GM19239 (cell line): ENCODE results near the gene DLG2.
"Not testable (repeated sequence)": the region's sequence is repeated elsewhere in the genome, so short reads cannot be mapped to it uniquely, and the experiment has no call there.

Experiments used
- DNase-seq: peaks from one replicate; pipeline ENCODE4 v3.0.0; 2011; ENCODE audit warnings: low spot score; ENCODE audit not compliant: insufficient read length
- FAIRE-seq: peaks from 2 replicates; lab custom pipeline; 2011; peaks lifted over from hg19 to GRCh38; lab: Jason Lieb, UNC

The DLG2 gene

DNA sequence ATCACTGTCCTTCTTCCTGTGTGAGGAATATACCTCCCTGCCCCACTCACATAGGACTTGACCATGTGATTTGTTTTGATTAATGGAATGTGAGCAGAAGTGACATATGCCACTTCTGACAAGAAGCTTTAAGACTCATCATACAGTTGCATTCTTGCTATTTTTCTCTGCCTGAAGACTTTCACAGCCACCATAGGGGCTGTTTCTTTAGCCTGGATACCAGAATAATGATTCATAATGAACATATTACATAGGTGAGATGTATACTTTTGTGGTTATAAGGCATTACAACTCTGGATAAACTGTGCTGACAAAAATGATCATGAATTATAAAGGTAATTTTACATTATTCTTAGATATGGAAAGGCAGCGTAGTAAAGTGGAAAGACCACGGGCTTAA, 798.0 kb downstream of the DLG2 start:
- DNase-seq (no peak), FAIRE-seq (no peak)

GRCh38 chr11:84828616-84829015, 798.5 kb downstream of the DLG2 start:
- DNase-seq (no peak), FAIRE-seq (no peak)

DNA sequence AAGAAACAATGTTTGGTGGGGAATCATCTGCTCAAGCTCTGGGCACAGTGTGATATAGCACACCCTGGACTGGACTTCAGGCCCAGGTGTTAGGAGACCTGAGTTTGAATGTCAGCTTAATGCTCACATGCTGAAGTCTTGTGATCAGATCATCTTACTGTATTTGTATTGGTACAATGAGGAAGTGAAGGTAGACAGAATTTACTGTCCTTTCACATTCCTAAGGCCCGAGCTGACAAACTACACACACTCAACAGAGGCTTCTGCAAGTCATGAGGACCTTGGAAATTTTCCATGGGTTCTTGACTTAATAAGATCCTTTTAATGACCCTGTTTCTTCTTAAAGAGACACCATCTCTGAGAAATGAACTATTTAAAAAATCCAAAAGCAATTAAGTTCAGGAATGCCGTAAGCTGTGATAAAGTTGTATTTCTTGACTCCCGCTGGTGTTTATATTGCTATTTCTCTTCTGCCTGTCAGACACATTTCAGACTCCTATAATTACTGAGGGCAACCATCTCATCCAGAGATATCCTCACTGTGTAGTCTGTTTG, 802.0 kb downstream of the DLG2 start:
- FAIRE-seq, result no peak

GRCh38 chr11:84824624-84825023, 802.5 kb downstream of the DLG2 start:
- FAIRE-seq, result no peak
- no peak for DNase-seq

More for the DNA sequence above, 802.0 kb downstream of the DLG2 start:
- no peak for DNase-seq

DNA sequence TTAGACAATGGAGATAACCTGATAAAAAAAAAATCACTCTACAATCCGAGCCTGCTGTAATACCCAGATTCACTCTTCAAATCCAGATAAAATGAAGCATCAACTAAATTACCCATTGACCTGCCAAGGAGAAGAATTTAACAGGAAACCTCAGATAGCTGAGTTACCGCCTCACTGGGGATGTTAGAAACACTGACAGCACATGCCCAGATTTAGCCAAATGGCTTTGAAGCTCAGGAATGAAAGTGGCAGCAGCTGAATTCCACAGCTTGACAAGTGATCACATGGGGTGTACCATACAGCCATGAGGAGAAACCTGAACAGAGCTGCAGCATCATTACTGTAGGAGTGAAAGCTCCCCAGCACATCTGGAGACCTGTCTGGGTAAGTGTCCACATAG, 807.6 kb downstream of the DLG2 start:
- FAIRE-seq (no peak), DNase-seq (no peak)

DNA sequence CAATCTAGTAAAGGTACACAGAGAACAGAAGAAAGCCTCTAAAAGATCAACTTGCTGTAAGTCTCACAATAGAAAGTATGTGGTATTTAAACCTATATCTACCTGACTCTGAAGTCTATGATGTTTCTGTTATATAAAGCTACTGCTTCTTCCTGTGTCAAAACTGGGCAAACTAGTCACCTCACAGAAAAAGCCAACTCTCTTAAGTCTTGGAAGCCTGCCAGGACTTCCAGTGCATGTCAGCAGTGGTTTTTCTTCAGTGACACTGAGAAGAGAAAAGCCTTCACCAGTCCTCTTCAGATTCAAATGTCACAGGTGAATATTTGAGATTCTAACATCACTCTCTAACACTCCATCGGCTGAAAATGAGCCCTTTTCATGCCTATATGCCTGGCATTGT, 808.0 kb downstream of the DLG2 start:
- FAIRE-seq (no peak), DNase-seq (no peak)

DNA sequence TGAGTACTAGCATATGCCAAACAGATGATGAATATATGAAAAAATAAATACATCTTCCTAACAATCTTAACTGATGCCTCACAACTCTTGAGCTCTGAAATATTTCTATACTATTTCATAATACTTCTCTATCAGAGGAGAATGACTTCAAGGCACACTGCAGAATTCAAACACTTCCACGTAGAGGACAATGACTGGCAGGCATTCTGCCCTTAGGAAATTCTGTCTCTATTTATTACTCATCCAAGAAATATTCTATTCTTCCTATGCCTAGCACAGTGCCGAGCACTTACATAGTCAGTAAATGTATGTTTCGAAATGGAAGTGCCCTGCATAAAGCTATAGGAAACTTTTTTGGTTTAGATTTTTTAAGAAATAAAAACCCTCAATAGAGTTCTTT, 809.1 kb downstream of the DLG2 start:
- no peak for FAIRE-seq

DNA sequence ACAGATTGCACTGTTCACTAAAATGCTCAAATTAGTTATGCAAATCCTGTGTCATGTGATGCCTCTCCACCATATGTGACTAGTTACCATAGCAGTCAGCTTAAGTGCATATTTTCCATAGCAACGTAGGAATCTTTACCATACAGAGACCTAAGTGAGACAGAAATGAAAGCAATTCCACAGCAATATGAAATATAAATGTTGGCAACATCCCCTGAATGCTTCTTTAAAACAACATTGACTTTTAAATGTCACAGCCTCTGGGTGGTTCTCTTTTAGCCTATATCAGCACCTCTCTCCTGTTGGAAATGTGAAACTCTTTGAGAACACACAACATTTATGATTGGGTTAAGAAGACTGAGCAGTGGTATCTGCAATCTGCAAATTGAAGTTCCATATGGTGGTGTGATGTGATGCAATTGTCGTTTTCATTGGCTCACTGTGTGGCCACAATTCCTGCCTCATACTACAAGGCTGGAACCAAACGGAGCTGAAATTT, 814.6 kb downstream of the DLG2 start:
- DNase-seq (no peak), FAIRE-seq (no peak)

More for the DNA sequence above, 809.1 kb downstream of the DLG2 start:
- no peak for DNase-seq

DNA sequence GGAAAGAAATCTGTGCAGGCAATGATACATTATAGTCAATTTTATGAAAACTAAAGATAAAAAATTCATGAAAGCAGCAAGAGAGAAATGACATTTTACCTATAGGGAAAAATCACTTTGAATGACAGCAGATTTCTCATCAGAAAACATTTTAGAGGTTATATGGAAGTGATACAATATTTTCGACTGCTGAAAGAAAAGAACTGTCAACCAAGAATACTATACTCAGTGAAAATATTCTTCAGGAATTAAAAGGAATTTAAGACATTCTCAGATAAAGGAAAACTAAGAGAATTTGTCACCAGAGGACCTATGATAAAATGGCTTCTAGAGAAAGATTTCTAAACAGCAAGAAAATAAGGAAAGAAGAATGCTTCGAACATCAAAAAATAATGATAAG, 820.8 kb downstream of the DLG2 start:
- FAIRE-seq, result no peak
- no peak for DNase-seq

- FAIRE-seq, result no peak
Measured at GRCh38 chr11:84804041-84804440, 823.1 kb downstream of the DLG2 start.

DNA sequence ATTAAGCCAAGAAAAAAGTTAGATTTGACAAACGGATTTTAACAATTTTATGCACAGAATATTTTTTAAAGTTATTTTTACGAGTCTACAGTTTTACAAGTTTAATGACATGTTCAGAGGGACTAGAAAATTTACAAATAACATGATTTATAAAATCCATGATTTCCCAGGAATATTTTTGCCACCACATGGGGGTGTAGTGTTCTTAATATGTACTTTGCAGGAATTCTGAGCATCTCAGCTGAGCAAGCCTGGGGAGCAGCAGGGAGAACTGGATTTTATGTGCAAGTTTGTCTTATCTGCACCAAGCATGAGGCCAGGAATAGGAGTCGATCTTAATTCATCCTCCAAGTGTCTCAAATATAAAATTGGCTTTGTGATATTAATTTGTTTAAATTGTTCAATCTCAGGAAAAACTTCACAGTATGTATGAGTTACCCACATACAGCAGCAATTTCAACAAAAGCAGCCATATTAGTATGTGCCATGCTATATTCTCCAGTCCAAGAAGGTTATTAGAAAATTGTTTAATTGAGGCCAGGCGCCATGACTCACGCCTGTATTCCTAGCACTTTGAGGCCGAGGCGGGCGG, 826.3 kb downstream of the DLG2 start:
- no peak for FAIRE-seq
- no peak for DNase-seq

More at GRCh38 chr11:84804041-84804440, 823.1 kb downstream of the DLG2 start:
- no peak for DNase-seq

- no peak for DNase-seq
Measured at GRCh38 chr11:84799112-84799511, 828.0 kb downstream of the DLG2 start.

GRCh38 chr11:84795698-84796097, 831.4 kb downstream of the DLG2 start:
- DNase-seq, result no peak
- FAIRE-seq, result no peak

More at GRCh38 chr11:84799112-84799511, 828.0 kb downstream of the DLG2 start:
- no peak for FAIRE-seq

- DNase-seq, result no peak
- no peak for FAIRE-seq
Measured at GRCh38 chr11:84794663-84795443, 832.3 kb downstream of the DLG2 start.

DNA sequence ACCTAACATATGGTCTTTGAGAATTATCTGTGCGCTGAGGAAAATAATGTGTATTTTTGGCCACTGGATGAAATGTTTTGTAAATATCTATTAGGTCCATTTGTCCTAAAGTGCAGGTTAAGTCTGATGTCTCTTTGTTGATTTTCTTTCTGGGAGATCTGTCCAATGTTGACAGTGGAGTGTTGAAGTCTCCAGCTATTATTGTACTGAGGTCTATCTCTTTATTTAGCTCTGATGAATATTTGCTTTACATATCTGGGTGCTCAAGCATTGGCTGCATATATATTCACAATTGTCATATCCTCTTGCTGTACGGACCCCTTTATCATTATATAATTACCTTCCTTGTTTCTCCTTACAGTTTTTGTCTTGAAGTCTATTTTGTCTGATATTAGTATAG, 833.8 kb downstream of the DLG2 start:
- no peak for FAIRE-seq
- DNase-seq, result no peak

DNA sequence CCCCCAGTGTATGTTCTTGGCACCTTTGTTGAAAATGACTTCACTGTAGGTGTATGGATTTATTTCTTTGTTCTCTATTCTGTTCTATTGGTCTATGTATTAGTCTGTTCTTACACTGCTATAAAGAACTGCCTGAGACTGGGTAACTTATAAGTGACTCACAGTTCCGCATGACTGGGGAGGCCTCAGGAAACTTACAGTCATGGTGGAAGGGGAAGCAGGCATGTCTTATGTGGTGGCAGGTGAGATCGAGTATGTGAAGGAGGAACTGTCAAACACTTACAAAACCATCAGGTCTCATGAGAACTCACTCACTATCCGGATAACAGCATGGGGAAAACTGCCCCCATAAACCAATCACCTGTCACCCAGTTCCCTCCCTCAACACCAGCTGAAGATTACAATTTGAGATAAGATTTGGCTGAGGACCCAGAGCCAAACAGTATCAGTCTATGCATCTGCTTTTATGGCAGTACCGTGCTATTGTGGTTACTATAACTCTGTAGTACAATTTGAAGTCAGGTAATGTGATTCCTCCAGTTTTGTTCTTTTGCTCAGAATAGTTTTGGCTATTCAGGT, 836.2 kb downstream of the DLG2 start:
- FAIRE-seq (no peak), DNase-seq (no peak)

- DNase-seq, result no peak
Measured at GRCh38 chr11:84788220-84788619, 838.9 kb downstream of the DLG2 start.

GRCh38 chr11:84784158-84784557, 843.0 kb downstream of the DLG2 start:
- not testable (repeated sequence) for DNase-seq, FAIRE-seq

More at GRCh38 chr11:84788220-84788619, 838.9 kb downstream of the DLG2 start:
- FAIRE-seq, result no peak

GRCh38 chr11:84780689-84781293, 846.4 kb downstream of the DLG2 start:
- FAIRE-seq (peak; percentile 40), DNase-seq (no peak)

- DNase-seq (no peak), FAIRE-seq (no peak)
Measured at GRCh38 chr11:84775503-84775902, 851.6 kb downstream of the DLG2 start.
